Astrocyte (in vitro differentiated cells and primary cell): ENCODE data around the gene CLASP1. TPM values are rescaled to one million over a fixed set of nuclear protein-coding genes. Genes with fewer than 3 reads are reported as not detected.

Source experiments
- DNase-seq: peaks from one replicate; pipeline ENCODE4 v3.0.0-alpha.2; 2010; ENCODE audit warnings: low read depth
- FAIRE-seq: peaks from 2 replicates; lab custom pipeline; 2011; peaks lifted over from hg19 to GRCh38; lab: Jason Lieb, UNC
- H2AFZ ChIP-seq: 2 replicates; pipeline ENCODE4 v1.6.0; 2012; ENCODE audit warnings: low read depth, low read length, inconsistent platforms
- H3K27ac ChIP-seq: 2 replicates; pipeline ENCODE4 v1.5.1; 2011; ENCODE audit warnings: low read depth, low read length, inconsistent platforms
- H3K27me3 ChIP-seq: 2 replicates; pipeline ENCODE4 v1.6.0; 2011; ENCODE audit warnings: low read length, inconsistent platforms; ENCODE audit not compliant: insufficient read depth
- H3K36me3 ChIP-seq: 2 replicates; pipeline ENCODE4 v1.5.1; 2011; ENCODE audit warnings: low read length, inconsistent platforms; ENCODE audit not compliant: insufficient read depth
- H3K4me1 ChIP-seq: 2 replicates; pipeline ENCODE4 v1.5.1; 2011; ENCODE audit warnings: low read length, inconsistent platforms; ENCODE audit not compliant: insufficient read depth
- H3K4me2 ChIP-seq: 2 replicates; pipeline ENCODE4 v1.6.0; 2012; ENCODE audit warnings: low read length, inconsistent platforms
- H3K4me3 ChIP-seq: 2 replicates; pipeline ENCODE4 v1.5.1; 2011; ENCODE audit warnings: low read depth, mild to moderate bottlenecking, low read length, inconsistent platforms; ENCODE audit not compliant: insufficient read depth
- H3K79me2 ChIP-seq: 2 replicates; pipeline ENCODE4 v1.6.0; 2012; ENCODE audit warnings: mild to moderate bottlenecking, low read length, inconsistent platforms; ENCODE audit not compliant: insufficient read depth
- H3K9ac ChIP-seq: 2 replicates; pipeline ENCODE4 v1.6.0; 2012; ENCODE audit warnings: mild to moderate bottlenecking, low read length, inconsistent platforms
- H3K9me3 ChIP-seq: 2 replicates; pipeline ENCODE4 v1.5.1; 2012; ENCODE audit warnings: low read depth, mild to moderate bottlenecking, low read length, inconsistent platforms; ENCODE audit not compliant: insufficient read depth
- H4K20me1 ChIP-seq: 2 replicates; pipeline ENCODE4 v1.6.0; 2012; ENCODE audit warnings: low read length, inconsistent platforms; ENCODE audit not compliant: insufficient read depth
- H3K27ac Mint-ChIP-seq: one replicate; pipeline ENCODE4 v1.8.0; 2021; ENCODE audit warnings: mild to moderate bottlenecking, mixed read lengths; ENCODE audit not compliant: unreplicated experiment
- H3K27me3 Mint-ChIP-seq: one replicate; pipeline ENCODE4 v1.8.0; 2021; ENCODE audit warnings: low read depth, mixed read lengths; ENCODE audit not compliant: unreplicated experiment
- H3K36me3 Mint-ChIP-seq: one replicate; pipeline ENCODE4 v1.8.0; 2021; ENCODE audit warnings: low read depth, mixed read lengths; ENCODE audit not compliant: unreplicated experiment
- H3K4me1 Mint-ChIP-seq: one replicate; pipeline ENCODE4 v1.8.0; 2021; ENCODE audit warnings: low read depth, mixed read lengths; ENCODE audit not compliant: unreplicated experiment
- H3K4me3 Mint-ChIP-seq: one replicate; pipeline ENCODE4 v1.8.0; 2021; ENCODE audit warnings: mild to moderate bottlenecking, moderate library complexity, mixed read lengths; ENCODE audit not compliant: unreplicated experiment
- H3K9me3 Mint-ChIP-seq: one replicate; pipeline ENCODE4 v1.8.0; 2021; ENCODE audit warnings: mild to moderate bottlenecking, mixed read lengths; ENCODE audit not compliant: unreplicated experiment
- EZH2 ChIP-seq: IDR thresholded peaks from 2 replicates; pipeline ENCODE4 v1.6.1; 2012; ENCODE audit warnings: mild to moderate bottlenecking, low read length, inconsistent platforms; ENCODE audit not compliant: insufficient read depth
- total RNA-seq: library from RNA; stranded (reverse); gene quantifications from 2 replicates; pipeline ENCODE4 v1.2.1, GENCODE V29; 2021
- TF ChIP-seq, protein P1 (sequence below): IDR thresholded peaks from 2 replicates; pipeline ENCODE4 v1.5.1; 2011; ENCODE audit warnings: low read depth, mild to moderate bottlenecking, inconsistent platforms, low read length, moderate library complexity; ENCODE audit not compliant: insufficient read depth

Gene CLASP1
- total RNA-seq, 1 donor from 2014 or later: 56.7 TPM

- peak overlapping the region; percentile 1 for H3K4me3 Mint-ChIP-seq
Observed at GRCh38 chr2:121372082-121372481, 277.2 kb downstream of the CLASP1 start.

GRCh38 chr2:121368836-121369235, 280.4 kb downstream of the CLASP1 start:
- H3K27ac Mint-ChIP-seq: no peak overlapping the region
- Histone ChIP-seq H3K36me3 (peaks cover 14% of the 10 kb centered on the region), H2AFZ (no peak overlapping the region), H3K4me2 (no peak overlapping the region), H3K27ac (no peak overlapping the region), H3K27me3 (no peaks in the 10 kb centered on the region), H3K9me3 (no peaks in the 10 kb centered on the region), H3K4me3 (no peak overlapping the region), H3K79me2 (no peaks in the 10 kb centered on the region), H3K9ac (no peak overlapping the region), H3K4me1 (peaks cover 11% of the 10 kb centered on the region), H4K20me1 (peaks cover 3% of the 10 kb centered on the region)
- H3K27me3 Mint-ChIP-seq: no peaks in the 10 kb centered on the region
- DNase-seq (no peak), FAIRE-seq (no peak)
- H3K4me1 Mint-ChIP-seq: peaks cover 4% of the 10 kb centered on the region
- no peak overlapping the region for H3K4me3 Mint-ChIP-seq
- H3K9me3 Mint-ChIP-seq: no peaks in the 10 kb centered on the region
- TF ChIP-seq, protein P1, sequence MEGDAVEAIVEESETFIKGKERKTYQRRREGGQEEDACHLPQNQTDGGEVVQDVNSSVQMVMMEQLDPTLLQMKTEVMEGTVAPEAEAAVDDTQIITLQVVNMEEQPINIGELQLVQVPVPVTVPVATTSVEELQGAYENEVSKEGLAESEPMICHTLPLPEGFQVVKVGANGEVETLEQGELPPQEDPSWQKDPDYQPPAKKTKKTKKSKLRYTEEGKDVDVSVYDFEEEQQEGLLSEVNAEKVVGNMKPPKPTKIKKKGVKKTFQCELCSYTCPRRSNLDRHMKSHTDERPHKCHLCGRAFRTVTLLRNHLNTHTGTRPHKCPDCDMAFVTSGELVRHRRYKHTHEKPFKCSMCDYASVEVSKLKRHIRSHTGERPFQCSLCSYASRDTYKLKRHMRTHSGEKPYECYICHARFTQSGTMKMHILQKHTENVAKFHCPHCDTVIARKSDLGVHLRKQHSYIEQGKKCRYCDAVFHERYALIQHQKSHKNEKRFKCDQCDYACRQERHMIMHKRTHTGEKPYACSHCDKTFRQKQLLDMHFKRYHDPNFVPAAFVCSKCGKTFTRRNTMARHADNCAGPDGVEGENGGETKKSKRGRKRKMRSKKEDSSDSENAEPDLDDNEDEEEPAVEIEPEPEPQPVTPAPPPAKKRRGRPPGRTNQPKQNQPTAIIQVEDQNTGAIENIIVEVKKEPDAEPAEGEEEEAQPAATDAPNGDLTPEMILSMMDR: no peak
- no peak for TF ChIP-seq EZH2
- H3K36me3 Mint-ChIP-seq: peaks cover 29% of the 10 kb centered on the region

More at GRCh38 chr2:121372082-121372481, 277.2 kb downstream of the CLASP1 start:
- H3K9me3 Mint-ChIP-seq: peaks cover 6% of the 10 kb centered on the region
- Histone ChIP-seq H2AFZ (no peak overlapping the region), H3K4me1 (no peaks in the 10 kb centered on the region), H3K9ac (no peak overlapping the region), H3K9me3 (no peaks in the 10 kb centered on the region), H3K4me2 (no peak overlapping the region), H4K20me1 (no peaks in the 10 kb centered on the region), H3K27ac (no peak overlapping the region), H3K79me2 (no peaks in the 10 kb centered on the region), H3K4me3 (no peak overlapping the region), H3K27me3 (no peaks in the 10 kb centered on the region), H3K36me3 (peaks cover 3% of the 10 kb centered on the region)
- no peaks in the 10 kb centered on the region for H3K4me1 Mint-ChIP-seq
- H3K27ac Mint-ChIP-seq: no peak overlapping the region
- TF ChIP-seq, protein P1: no peak
- TF ChIP-seq EZH2: no peak
- H3K27me3 Mint-ChIP-seq: no peaks in the 10 kb centered on the region
- DNase-seq (no peak), FAIRE-seq (no peak)
- peaks cover 35% of the 10 kb centered on the region for H3K36me3 Mint-ChIP-seq

DNA sequence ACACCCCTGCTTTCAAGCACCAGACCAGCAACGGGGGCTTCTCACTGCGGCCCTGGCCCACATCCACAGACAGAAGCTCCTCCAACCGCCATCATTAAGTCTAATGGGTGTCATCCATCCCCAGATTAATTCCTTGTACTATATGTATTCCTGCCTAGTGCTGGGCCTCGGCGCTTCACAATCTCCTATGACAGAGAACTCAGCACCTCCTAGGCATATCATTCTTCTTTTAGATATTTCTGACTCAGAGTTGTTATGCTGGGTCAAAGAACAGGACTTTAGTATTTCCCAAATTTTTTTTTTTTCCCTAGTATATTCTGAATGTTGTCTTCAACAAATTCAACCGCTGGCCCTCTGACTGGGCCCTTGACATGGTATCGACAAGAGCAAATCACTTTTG, 281.1 kb downstream of the CLASP1 start:
- Histone ChIP-seq H2AFZ (no peak overlapping the region), H3K36me3 (peaks cover 14% of the 10 kb centered on the region), H3K9ac (no peak overlapping the region), H3K27me3 (no peaks in the 10 kb centered on the region), H3K4me2 (no peak overlapping the region), H3K4me3 (no peak overlapping the region), H3K27ac (no peak overlapping the region), H3K79me2 (no peaks in the 10 kb centered on the region), H3K4me1 (peaks cover 17% of the 10 kb centered on the region), H4K20me1 (peaks cover 6% of the 10 kb centered on the region), H3K9me3 (no peaks in the 10 kb centered on the region)
- no peaks in the 10 kb centered on the region for H3K9me3 Mint-ChIP-seq
- H3K27ac Mint-ChIP-seq: no peak overlapping the region
- H3K27me3 Mint-ChIP-seq: no peaks in the 10 kb centered on the region
- FAIRE-seq: no peak
- TF ChIP-seq, protein P1: no peak
- TF ChIP-seq EZH2: no peak
- H3K36me3 Mint-ChIP-seq: peaks cover 25% of the 10 kb centered on the region
- DNase-seq: no peak
- H3K4me3 Mint-ChIP-seq: no peak overlapping the region
- peaks cover 8% of the 10 kb centered on the region for H3K4me1 Mint-ChIP-seq
